Measurements from ENCODE around the gene PCCA. TPM values are rescaled to one million over a fixed set of nuclear protein-coding genes. Genes with fewer than 3 reads are reported as not detected.

PCCA gene
- total and polyA plus RNA-seq, 2 donors from 2014 or later, result 86.2 to 222 TPM

GRCh38 chr13:100333141-100333540 lies 244.2 kb downstream of the PCCA start:
- TF ChIP-seq, protein P1, sequence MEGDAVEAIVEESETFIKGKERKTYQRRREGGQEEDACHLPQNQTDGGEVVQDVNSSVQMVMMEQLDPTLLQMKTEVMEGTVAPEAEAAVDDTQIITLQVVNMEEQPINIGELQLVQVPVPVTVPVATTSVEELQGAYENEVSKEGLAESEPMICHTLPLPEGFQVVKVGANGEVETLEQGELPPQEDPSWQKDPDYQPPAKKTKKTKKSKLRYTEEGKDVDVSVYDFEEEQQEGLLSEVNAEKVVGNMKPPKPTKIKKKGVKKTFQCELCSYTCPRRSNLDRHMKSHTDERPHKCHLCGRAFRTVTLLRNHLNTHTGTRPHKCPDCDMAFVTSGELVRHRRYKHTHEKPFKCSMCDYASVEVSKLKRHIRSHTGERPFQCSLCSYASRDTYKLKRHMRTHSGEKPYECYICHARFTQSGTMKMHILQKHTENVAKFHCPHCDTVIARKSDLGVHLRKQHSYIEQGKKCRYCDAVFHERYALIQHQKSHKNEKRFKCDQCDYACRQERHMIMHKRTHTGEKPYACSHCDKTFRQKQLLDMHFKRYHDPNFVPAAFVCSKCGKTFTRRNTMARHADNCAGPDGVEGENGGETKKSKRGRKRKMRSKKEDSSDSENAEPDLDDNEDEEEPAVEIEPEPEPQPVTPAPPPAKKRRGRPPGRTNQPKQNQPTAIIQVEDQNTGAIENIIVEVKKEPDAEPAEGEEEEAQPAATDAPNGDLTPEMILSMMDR (IDR thresholded peaks at IDR 0.05; ENCODE audit: borderline replicate concordance, extremely low read depth, insufficient read depth), result no peak
- intact Hi-C loops (cut with DNase I), result no loop called here
- no peak overlapping the region for H3K27ac ChIP-seq (ENCODE audit: low read depth in 2 of 2, low read length in 2 of 2)
- no peak overlapping the region for H3K4me3 ChIP-seq (ENCODE audit: low read length in 3 of 3)
- no peaks in the 10 kb centered on the region for H3K4me1 ChIP-seq (ENCODE audit: control insufficient read depth in 2 of 3, insufficient read depth in 2 of 3, low read depth in 1 of 3, low read length in 3 of 3)
- no peak for FAIRE-seq
- no peaks in the 10 kb centered on the region for H3K9me3 ChIP-seq (ENCODE audit: control insufficient read depth in 2 of 3, insufficient read depth in 1 of 3, low read length in 3 of 3)
- H3K36me3 ChIP-seq (ENCODE audit: control insufficient read depth in 2 of 3, insufficient read depth in 3 of 3, low read length in 3 of 3), result peaks cover 0 to 5% (median 0%) of the 10 kb centered on the region in 3 donors
- no peak overlapping the region for H3K9ac ChIP-seq (ENCODE audit: low read length in 3 of 3)
- no peaks in the 10 kb centered on the region for H3K27me3 ChIP-seq (ENCODE audit: control insufficient read depth, insufficient read depth, low read length)
- DNase-seq, result no peak

- peaks cover 0 to 5% (median 0%) of the 10 kb centered on the region in 3 donors for H3K36me3 ChIP-seq (ENCODE audit: control insufficient read depth in 2 of 3, insufficient read depth in 3 of 3, low read length in 3 of 3)
- FAIRE-seq (no peak), DNase-seq (peak in 2 of 5 donors; percentile 41 to 48)
- H3K27me3 ChIP-seq (ENCODE audit: control insufficient read depth, insufficient read depth, low read length), result no peaks in the 10 kb centered on the region
- TF ChIP-seq, protein P1 (IDR thresholded peaks at IDR 0.05; ENCODE audit: borderline replicate concordance, extremely low read depth, insufficient read depth), result no peak
- intact Hi-C loops (cut with DNase I), result no loop called here
- H3K4me3 ChIP-seq (ENCODE audit: low read length in 3 of 3), result no peak overlapping the region
- no peaks in the 10 kb centered on the region for H3K4me1 ChIP-seq (ENCODE audit: control insufficient read depth in 2 of 3, insufficient read depth in 2 of 3, low read depth in 1 of 3, low read length in 3 of 3)
- H3K9me3 ChIP-seq (ENCODE audit: control insufficient read depth in 2 of 3, insufficient read depth in 1 of 3, low read length in 3 of 3), result no peaks in the 10 kb centered on the region
- H3K9ac ChIP-seq (ENCODE audit: low read length in 3 of 3), result no peak overlapping the region
- H3K27ac ChIP-seq (ENCODE audit: low read depth in 2 of 2, low read length in 2 of 2), result no peak overlapping the region
Observed at GRCh38 chr13:100334214-100334613, 245.3 kb downstream of the PCCA start.

DNA sequence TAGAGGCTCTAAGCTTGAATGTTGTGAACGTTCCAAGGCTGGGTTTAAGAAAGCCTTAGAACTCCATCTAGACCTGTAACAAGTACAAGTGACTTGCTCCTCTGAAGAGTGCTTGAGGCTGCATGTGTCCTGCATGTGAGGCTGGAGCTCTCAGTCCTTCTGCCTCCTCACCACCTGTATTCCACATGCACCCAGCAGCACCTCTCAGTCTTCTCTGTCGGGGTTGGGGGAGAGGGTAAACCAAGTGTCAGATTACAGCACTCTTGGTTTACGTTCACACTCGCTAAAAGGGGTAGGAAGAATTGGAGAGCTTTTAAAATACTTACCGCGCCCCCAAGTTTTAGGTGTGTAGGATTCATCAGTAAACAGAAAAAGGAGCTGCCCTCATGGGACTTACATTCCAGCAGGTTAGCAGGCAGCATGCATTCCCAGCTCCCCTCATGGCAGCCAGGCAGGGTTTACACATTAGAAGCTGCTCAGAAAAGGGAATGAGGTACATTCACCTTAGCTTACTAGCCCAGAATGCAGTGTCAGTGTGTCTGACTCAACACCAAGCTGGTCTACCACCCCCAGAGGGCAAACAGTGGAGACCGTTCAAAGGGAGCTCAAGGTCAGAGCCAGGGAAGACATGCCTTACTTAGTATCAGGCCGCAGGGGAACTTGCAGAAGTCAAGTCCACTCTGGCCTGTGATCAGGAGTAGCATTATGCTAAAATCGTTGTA lies 248.1 kb downstream of the PCCA start:
- Histone ChIP-seq H3K36me3 (ENCODE audit: control insufficient read depth in 2 of 3, insufficient read depth in 3 of 3, low read length in 3 of 3) (peaks cover 0 to 9% (median 0%) of the 10 kb centered on the region in 3 donors), H3K27ac (ENCODE audit: low read depth in 2 of 2, low read length in 2 of 2) (no peak overlapping the region), H3K9me3 (ENCODE audit: control insufficient read depth in 2 of 3, insufficient read depth in 1 of 3, low read length in 3 of 3) (no peaks in the 10 kb centered on the region), H3K4me1 (ENCODE audit: control insufficient read depth in 2 of 3, insufficient read depth in 2 of 3, low read depth in 1 of 3, low read length in 3 of 3) (no peaks in the 10 kb centered on the region), H3K27me3 (ENCODE audit: control insufficient read depth, insufficient read depth, low read length) (no peaks in the 10 kb centered on the region), H3K9ac (ENCODE audit: low read length in 3 of 3) (no peak overlapping the region), H3K4me3 (ENCODE audit: low read length in 3 of 3) (no peak overlapping the region)
- DNase-seq, result no peak
- no peak for FAIRE-seq
- TF ChIP-seq, protein P1 (IDR thresholded peaks at IDR 0.05; ENCODE audit: borderline replicate concordance, extremely low read depth, insufficient read depth), result no peak
- intact Hi-C loops (cut with DNase I), result no loop called here
